Measurements from ENCODE around the gene MFAP5.

The MFAP5 gene

DNA sequence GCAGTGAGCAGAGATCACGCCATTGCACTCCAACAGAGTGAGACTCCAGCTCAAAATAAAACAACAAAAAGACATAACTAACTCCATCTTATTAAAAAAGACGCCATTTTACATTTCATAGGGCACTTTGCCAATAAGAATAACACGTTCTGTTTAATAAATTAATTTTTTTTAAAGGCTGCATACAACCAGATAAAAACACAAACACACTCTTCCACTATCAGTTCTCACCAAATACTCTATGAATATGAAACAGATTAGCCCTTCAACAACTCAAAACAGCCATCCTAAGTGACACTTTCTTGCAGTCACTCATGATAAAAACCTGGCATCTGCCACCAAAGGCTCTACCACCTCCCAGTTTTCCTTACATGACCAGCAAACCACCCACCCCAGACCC, 66.1 kb downstream of the MFAP5 start:
- Mint-ChIP-seq H3K36me3 (ENCODE audit: insufficient read depth) (no peaks in the 10 kb centered on the region), H3K4me1 (ENCODE audit: low read depth in 2 of 2) (no peaks in the 10 kb centered on the region), H3K9me3 (no peaks in the 10 kb centered on the region), H3K4me3 (no peak overlapping the region), H3K27me3 (no peaks in the 10 kb centered on the region), H3K27ac (no peak overlapping the region)
- ATAC-seq (replicated peaks) = no peak
- no peak for DNase-seq

All from effector memory CD8-positive, alpha-beta T cell (primary cell).